ENCODE measurements around the gene SEPTIN8.

The SEPTIN8 gene

DNA sequence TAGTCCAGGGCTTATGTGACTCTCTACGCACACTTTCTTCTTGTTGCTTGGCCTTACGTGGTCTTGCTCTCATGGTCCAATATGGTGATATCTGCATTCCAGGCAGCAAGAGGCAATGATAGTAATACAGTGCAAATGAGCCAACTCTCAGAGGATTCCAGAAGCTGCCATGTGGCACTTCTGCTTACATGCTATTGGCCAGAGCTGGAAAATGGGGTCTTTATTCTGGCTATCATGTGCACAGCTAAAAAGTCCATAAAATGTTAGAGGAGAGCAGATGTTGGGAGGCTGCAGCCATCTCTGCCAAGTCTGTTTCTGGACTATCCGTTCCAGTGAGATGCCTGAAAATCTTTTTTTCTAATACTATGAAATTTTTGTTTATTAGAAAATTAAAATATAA, 2.9 kb upstream of the SEPTIN8 start:
- no peak for DNase-seq

- DNase-seq = no peak
Observed at GRCh38 chr5:132778856-132779255, 1.8 kb upstream of the SEPTIN8 start.

DNA sequence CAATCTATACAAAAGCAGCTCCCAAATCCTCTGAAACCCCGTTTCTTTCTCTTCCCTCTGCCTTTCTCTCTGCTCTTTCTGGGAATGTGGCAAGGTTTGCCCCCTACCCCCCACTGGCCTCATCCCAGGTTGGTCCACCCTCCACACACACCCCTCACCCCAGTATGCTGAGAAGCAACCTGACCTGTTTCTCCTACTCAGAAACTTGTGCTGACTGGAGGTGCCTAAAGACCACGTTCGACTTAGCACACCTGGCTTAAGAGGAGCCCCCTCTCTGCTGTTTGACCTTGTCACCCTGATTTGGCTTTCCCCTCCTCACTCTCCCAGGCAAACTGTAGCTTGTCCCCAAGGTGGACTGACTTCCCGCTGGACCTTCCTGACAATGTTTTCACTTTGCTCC, 1.1 kb upstream of the SEPTIN8 start:
- DNase-seq = no peak

- DNase-seq = no peak
Observed at GRCh38 chr5:132776938-132777208, 166 bp downstream of the SEPTIN8 start.

GRCh38 chr5:132776131-132776937, 705 bp downstream of the SEPTIN8 start:
- no peak for DNase-seq

- no peak for DNase-seq
Observed at GRCh38 chr5:132775476-132775961, 1.5 kb downstream of the SEPTIN8 start.

- no peak for DNase-seq
Observed at GRCh38 chr5:132774896-132775295, 2.1 kb downstream of the SEPTIN8 start.

DNA sequence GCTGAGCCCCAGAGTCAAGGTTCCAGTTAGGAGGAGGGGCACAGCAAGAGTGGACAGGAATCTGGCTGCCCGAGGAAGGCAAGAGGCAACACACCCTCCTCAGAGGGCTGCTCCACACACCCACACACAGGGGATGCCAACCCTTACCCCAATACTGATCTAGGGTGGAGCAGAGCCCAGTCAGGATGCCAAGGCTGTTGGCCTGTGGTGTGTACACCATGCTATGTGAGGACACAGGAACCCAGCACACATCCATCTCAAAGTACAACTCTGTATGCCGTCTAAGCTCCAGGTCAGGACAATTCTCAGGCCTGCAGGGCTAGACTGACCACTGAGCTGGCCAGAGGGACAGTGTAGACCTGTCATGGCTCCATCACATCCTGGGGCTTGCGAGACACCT, 2.6 kb downstream of the SEPTIN8 start:
- no peak for DNase-seq

DNA sequence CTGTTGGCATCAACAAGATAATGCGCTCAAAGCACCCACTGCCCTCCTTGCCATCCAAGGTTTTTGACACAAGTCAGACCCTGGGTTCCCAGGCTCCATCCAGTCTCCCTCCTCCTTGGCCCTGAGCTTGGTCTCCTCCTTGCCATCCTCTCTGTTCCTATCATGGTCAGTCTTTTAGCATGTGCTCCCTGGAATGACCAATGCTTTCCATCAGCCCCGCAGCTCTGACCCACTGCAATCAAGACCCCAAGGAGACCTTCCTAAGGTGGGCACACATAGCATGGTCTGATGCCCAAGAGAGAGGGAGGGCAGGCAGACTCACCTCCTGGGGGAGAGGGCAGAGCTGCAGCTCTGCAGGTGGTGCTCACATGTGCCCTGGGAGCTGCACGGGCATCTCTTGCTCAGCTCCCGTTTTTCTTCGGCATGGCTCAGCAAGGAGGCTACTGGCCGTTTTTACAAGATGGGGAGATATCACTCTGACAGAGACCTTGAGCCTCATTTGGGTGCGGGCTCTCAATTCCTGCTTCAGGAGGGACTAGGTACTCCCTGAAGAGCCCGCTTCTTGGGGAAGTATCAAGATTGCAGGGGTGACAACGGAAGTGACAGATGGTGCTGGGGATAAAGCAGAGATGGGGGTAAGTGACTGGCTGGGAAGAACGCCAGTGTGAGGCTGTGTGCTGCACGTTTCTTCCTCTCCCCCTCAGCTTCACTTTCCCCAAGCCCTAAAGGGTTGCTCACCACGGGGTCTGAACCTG, 3.3 kb downstream of the SEPTIN8 start:
- DNase-seq = no peak

DNA sequence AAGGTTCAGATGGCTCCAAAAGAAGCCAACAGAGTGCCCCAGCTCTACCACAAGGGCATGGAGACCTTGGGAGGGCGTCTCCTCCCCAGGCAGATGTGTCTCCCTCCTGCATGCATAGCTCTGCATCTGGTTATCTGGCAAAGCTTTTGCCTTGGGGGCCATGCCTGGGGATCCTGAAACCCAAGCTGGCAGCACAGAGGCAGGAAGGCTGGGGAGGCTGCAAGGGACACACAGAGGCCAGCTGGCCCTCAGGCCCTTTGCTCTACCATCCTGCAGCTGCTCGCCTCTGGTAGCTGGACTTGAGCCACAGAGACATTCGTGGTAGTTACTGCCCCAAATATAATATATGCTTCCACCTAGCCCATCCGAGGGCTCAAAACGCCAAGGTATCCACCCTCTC, 3.9 kb downstream of the SEPTIN8 start:
- no peak for DNase-seq

DNA sequence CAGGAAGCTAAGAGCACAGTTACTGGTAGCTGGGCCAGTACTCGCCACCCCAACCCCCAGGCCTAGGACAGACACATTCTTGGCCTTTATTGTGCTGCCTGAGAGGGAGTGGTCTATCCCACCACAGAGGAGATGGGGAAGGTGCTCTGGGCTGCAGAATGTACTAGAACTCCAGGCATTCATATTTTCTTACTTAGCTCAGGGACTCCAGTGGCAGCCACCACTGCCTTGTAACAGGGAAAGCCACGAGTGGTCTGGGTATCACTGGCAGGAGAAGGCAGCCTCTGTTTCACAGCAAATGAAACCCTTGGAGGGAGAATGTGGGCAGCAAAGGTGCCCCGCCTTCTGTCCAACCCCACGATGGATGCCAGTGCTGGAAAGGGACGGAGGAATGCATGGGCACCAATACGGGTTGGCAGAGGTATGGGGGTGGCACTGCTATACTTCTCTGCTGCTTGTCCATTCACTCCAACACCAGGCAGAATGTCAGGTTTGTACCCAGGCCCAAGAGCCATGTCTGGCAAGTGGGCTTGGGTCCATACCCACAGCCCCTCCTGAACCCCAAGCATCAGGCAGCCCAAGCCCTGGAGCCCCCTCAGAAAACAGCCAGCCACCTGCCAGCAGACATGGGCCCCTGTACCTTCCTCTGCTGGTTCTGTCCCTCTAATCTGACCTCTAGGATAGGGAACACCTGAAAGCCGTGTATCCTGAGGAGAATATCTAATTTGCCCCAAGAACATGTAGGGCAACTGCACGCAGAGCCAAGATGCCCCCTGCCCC, 4.6 kb downstream of the SEPTIN8 start:
- no peak for DNase-seq

DNA sequence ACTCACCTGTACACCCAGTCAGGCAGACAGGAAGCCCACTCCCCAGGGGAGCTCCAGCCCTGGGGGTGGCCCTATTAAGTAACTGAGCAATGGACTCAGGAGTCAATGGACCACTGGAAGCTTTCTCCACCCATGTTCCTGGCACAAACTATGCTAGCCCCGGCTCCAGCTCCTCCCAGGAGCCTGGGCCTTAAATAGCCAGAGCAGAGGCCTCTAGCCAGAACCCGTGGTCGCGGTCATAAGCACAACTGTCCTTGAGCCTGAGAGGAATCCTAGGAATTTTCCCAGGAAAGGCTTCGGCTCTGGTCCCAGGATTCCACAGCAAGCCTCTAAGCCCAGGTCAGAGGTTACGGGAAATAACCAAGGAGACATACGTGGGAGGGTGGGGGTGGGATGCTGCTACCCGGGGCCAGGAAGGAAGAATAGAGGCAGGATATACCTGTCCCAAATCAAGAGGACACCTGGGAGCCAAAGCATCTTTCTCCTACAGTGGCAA, 5.5 kb downstream of the SEPTIN8 start:
- peak; percentile 20 for DNase-seq

- no peak for DNase-seq
Observed at GRCh38 chr5:132770476-132771159, 6.4 kb downstream of the SEPTIN8 start.

- DNase-seq = no peak
Observed at GRCh38 chr5:132768485-132768868, 8.6 kb downstream of the SEPTIN8 start.

- DNase-seq = no peak
Observed at GRCh38 chr5:132767150-132767549, 9.9 kb downstream of the SEPTIN8 start.

DNA sequence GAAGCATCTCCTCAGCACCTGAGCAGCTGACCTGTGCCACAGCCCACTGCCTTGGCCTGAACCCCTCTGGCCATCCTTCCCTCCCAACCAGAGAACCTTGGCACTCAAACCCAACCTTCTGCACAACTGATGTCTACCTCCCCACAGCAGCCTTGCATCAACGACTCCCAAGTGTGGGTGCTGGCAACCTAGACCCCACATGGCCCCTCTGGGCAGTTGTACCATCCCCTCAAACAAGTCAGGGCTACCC, 10.3 kb downstream of the SEPTIN8 start:
- no peak for DNase-seq

- no peak for DNase-seq
Observed at GRCh38 chr5:132766020-132766805, 10.8 kb downstream of the SEPTIN8 start.

- no peak for DNase-seq
Observed at GRCh38 chr5:132765311-132766019, 11.6 kb downstream of the SEPTIN8 start.

GRCh38 chr5:132764671-132765238, 12.3 kb downstream of the SEPTIN8 start:
- no peak for DNase-seq

- no peak for DNase-seq
Observed at GRCh38 chr5:132764051-132764450, 13.0 kb downstream of the SEPTIN8 start.

All from HCEC 1CT (cell line).